GM10847 (cell line): Measurements from ENCODE around the gene HOXA5.

Experiments
- POLR2A ChIP-seq: IDR thresholded peaks from 2 replicates; pipeline ENCODE4 v1.6.1; 2011; ENCODE audit not compliant: insufficient read length; ENCODE audit errors: extremely low read depth

HOXA5 gene

GRCh38 chr7:27101171-27101956 is 42.1 kb downstream of the HOXA5 start:
- no peak for TF ChIP-seq POLR2A

GRCh38 chr7:27100694-27101170 is 42.7 kb downstream of the HOXA5 start:
- TF ChIP-seq POLR2A = no peak

- TF ChIP-seq POLR2A = no peak
Measured at GRCh38 chr7:27099453-27100370, 43.8 kb downstream of the HOXA5 start.

- no peak for TF ChIP-seq POLR2A
Measured at GRCh38 chr7:27098578-27099451, 44.7 kb downstream of the HOXA5 start.

- TF ChIP-seq POLR2A = no peak
Measured at GRCh38 chr7:27097686-27098577, 45.5 kb downstream of the HOXA5 start.

GRCh38 chr7:27096768-27097514 is 46.5 kb downstream of the HOXA5 start:
- no peak for TF ChIP-seq POLR2A

GRCh38 chr7:27095897-27096767 is 47.3 kb downstream of the HOXA5 start, which contains the start of gene HOXA1:
HOXA1 (minus strand) TSS chr7:27096000; CDS start chr7:27095912, 88 bp downstream.
- TF ChIP-seq POLR2A = no peak

- TF ChIP-seq POLR2A = no peak
Measured at GRCh38 chr7:27095050-27095896, 48.2 kb downstream of the HOXA5 start.

GRCh38 chr7:27094304-27095049 is 49.0 kb downstream of the HOXA5 start:
- TF ChIP-seq POLR2A = no peak

GRCh38 chr7:27093184-27093895 is 50.1 kb downstream of the HOXA5 start:
- no peak for TF ChIP-seq POLR2A
